NCI-H345 treated with DMSO at 0.1 percent for 48 hours (cell line): ENCODE results near the gene S100B.
"Not testable (repeated sequence)": the region's sequence is repeated elsewhere in the genome, so short reads cannot be mapped to it uniquely, and the experiment has no call there.

Experiments
- DNase-seq: peaks from one replicate; lab custom pipeline; 2025; ENCODE audit not compliant: unreplicated experiment; lab: John Stamatoyannopoulos, UW

The S100B gene

GRCh38 chr21:46604329-46604974 is 430 bp downstream of the S100B start:
- no peak for DNase-seq

GRCh38 chr21:46603228-46603627 is 1.7 kb downstream of the S100B start:
- DNase-seq, result no peak

GRCh38 chr21:46600978-46601377 is 3.9 kb downstream of the S100B start:
- DNase-seq, result no peak

GRCh38 chr21:46600305-46600704 is 4.6 kb downstream of the S100B start:
- DNase-seq, result no peak

GRCh38 chr21:46598581-46599572 is 6.0 kb downstream of the S100B start:
- DNase-seq, result no peak

GRCh38 chr21:46597896-46598343 is 7.0 kb downstream of the S100B start:
- no peak for DNase-seq

GRCh38 chr21:46597031-46597430 is 7.9 kb downstream of the S100B start:
- DNase-seq, result no peak

- no peak for DNase-seq
These were observed 8.7 kb downstream of the S100B start for GRCh38 chr21:46596201-46596600.

GRCh38 chr21:46594276-46594675 is 10.6 kb downstream of the S100B start:
- DNase-seq, result no peak

- peak; percentile 42 for DNase-seq
These were observed 19.5 kb downstream of the S100B start for GRCh38 chr21:46585191-46585953.

- no peak for DNase-seq
These were observed 23.0 kb downstream of the S100B start for GRCh38 chr21:46581780-46582307.

- not testable (repeated sequence) for DNase-seq
These were observed 25.5 kb downstream of the S100B start for GRCh38 chr21:46579394-46579793.

- DNase-seq, result not testable (repeated sequence)
These were observed 27.1 kb downstream of the S100B start for GRCh38 chr21:46577786-46578185.

- no peak for DNase-seq
These were observed 32.0 kb downstream of the S100B start for GRCh38 chr21:46572850-46573249.

- DNase-seq, result no peak
These were observed 34.3 kb downstream of the S100B start for GRCh38 chr21:46570631-46571030.

GRCh38 chr21:46570119-46570518 is 34.8 kb downstream of the S100B start:
- DNase-seq, result no peak

GRCh38 chr21:46569081-46569480 is 35.8 kb downstream of the S100B start:
- DNase-seq, result no peak

- DNase-seq, result no peak
These were observed 36.3 kb downstream of the S100B start for GRCh38 chr21:46568562-46568961.

GRCh38 chr21:46567348-46567747 is 37.5 kb downstream of the S100B start:
- DNase-seq, result no peak

- DNase-seq, result no peak
These were observed 40.5 kb downstream of the S100B start for GRCh38 chr21:46564391-46564790.

GRCh38 chr21:46562964-46563607 is 41.8 kb downstream of the S100B start:
- DNase-seq, result no peak
